GF-D8 (cell line): ENCODE data around the gene MED19.
"Not testable (repeated sequence)": the region's sequence is repeated elsewhere in the genome, so short reads cannot be mapped to it uniquely, and the experiment has no call there.

Experiments used
- DNase-seq: peaks from one replicate; lab custom pipeline; 2025; lab: John Stamatoyannopoulos, UW

The MED19 gene

GRCh38 chr11:57704932-57705331 lies 7.1 kb downstream of the MED19 start:
- DNase-seq = no peak

GRCh38 chr11:57703341-57703740 lies 8.7 kb downstream of the MED19 start:
- no peak for DNase-seq

- DNase-seq = no peak
Observed at GRCh38 chr11:57700425-57700824, 11.6 kb downstream of the MED19 start.

GRCh38 chr11:57699813-57700212 lies 12.2 kb downstream of the MED19 start:
- no peak for DNase-seq

GRCh38 chr11:57698843-57699365 lies 13.1 kb downstream of the MED19 start:
- DNase-seq = no peak

GRCh38 chr11:57690474-57690873 lies 21.5 kb downstream of the MED19 start:
- not testable (repeated sequence) for DNase-seq

- no peak for DNase-seq
Observed at GRCh38 chr11:57681168-57681567, 30.8 kb downstream of the MED19 start.

GRCh38 chr11:57680552-57680874 lies 31.5 kb downstream of the MED19 start:
- DNase-seq = no peak

- DNase-seq = no peak
Observed at GRCh38 chr11:57679396-57679795, 32.6 kb downstream of the MED19 start.

GRCh38 chr11:57675176-57675941 lies 36.7 kb downstream of the MED19 start:
- no peak for DNase-seq

- no peak for DNase-seq
Observed at GRCh38 chr11:57674251-57674650, 37.8 kb downstream of the MED19 start.

- DNase-seq = peak; percentile 32
Observed at GRCh38 chr11:57668434-57668782, 43.6 kb downstream of the MED19 start.

GRCh38 chr11:57667736-57668433 lies 44.1 kb downstream of the MED19 start, which contains the start of gene ZDHHC5:
Gene ZDHHC5, plus strand, starts transcription at chr11:57668114. Its CDS starts 4,977 bp downstream, at chr11:57673091.
- peak; percentile 96 for DNase-seq

GRCh38 chr11:57667117-57667735 lies 44.8 kb downstream of the MED19 start:
- DNase-seq = peak; percentile 96

GRCh38 chr11:57663975-57664374 lies 48.0 kb downstream of the MED19 start:
- DNase-seq = no peak

- DNase-seq = no peak
Observed at GRCh38 chr11:57662893-57663292, 49.1 kb downstream of the MED19 start.

- no peak for DNase-seq
Observed at GRCh38 chr11:57659669-57660068, 52.3 kb downstream of the MED19 start.

- DNase-seq = no peak
Observed at GRCh38 chr11:57658023-57658361, 54.0 kb downstream of the MED19 start.

- peak; percentile 92 for DNase-seq
Observed at GRCh38 chr11:57657194-57658022, 54.6 kb downstream of the MED19 start, which contains the start of gene CLP1. Gene CLP1, plus strand, starts transcription at chr11:57657762. Its CDS starts 1,715 bp downstream, at chr11:57659477.

- DNase-seq = no peak
Observed at GRCh38 chr11:57656885-57657193, 55.2 kb downstream of the MED19 start.
